LNCAP (cell line): Measurements from ENCODE around the gene GIGYF2.

ENCODE experiments used
- TF ChIP-seq, protein P1 (sequence below): fragments of 450-650 bp; IDR thresholded peaks from 2 replicates; pipeline ENCODE4 v1.5.1; 2017; ENCODE audit warnings: mild to moderate bottlenecking

The GIGYF2 gene

DNA sequence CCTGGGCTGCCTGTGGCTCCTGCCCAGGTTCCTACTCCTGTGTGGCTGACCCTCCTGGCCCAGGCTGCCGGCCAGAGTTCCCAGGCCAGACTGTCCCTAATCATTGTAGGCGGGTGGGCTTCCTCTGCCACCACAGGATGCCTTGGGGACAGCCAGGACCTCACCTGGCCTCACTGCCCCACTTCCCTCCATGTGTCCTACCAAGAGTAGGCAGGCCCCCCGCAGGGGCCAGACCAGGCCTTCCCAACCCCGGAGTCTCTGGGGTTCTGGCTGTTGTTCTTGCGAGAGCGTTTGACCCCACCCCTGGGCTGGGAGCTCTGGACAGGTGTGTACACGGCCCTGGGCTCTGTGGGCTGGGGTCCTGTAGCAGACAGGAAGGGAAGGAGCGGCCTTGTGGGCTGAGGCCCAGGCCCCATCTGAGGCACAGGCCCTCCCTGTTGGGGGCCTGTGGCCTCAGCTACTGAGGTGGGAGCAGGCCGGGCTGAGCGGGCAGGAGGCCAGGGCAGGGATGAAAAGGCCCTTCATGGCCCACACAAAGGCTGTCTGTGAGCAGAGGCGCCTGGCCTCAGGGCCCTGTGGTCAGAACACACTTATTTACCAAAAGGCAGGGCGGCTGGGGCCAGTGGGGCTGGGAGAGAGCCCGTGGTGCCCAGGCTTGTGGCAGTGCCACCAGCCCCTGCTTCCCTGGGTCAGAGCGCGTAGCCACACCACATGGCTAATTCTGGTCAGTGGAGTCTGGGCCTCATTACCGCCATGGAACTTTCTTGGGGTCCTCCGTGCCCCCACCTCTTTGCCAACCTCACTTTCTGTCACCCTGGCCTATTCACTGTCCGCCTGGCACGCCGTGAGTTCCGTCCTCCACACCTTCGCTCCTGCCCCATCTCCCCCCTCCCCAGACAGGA is 175.0 kb downstream of the GIGYF2 start:
- TF ChIP-seq, protein P1, sequence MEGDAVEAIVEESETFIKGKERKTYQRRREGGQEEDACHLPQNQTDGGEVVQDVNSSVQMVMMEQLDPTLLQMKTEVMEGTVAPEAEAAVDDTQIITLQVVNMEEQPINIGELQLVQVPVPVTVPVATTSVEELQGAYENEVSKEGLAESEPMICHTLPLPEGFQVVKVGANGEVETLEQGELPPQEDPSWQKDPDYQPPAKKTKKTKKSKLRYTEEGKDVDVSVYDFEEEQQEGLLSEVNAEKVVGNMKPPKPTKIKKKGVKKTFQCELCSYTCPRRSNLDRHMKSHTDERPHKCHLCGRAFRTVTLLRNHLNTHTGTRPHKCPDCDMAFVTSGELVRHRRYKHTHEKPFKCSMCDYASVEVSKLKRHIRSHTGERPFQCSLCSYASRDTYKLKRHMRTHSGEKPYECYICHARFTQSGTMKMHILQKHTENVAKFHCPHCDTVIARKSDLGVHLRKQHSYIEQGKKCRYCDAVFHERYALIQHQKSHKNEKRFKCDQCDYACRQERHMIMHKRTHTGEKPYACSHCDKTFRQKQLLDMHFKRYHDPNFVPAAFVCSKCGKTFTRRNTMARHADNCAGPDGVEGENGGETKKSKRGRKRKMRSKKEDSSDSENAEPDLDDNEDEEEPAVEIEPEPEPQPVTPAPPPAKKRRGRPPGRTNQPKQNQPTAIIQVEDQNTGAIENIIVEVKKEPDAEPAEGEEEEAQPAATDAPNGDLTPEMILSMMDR = no peak

DNA sequence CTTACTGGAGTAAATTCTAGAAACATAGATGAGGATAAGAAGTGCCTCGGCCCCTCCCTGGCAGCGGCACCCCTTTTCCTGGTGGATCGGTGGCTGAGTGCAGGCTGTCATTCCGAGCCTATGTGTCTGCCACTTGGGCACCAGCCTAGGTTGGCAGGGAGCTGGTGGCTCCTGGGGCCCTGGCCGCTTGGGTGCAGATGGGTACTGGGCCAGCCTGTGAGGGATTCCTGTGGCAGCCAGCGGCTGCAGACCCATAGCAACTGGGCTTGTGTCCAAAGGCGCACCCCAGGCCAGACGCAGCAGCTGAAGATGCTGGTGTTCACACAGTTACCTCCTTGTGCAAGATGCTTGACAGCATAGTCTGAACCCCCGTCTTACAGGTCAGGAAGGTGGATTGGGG is 175.7 kb downstream of the GIGYF2 start:
- TF ChIP-seq, protein P1 = no peak

DNA sequence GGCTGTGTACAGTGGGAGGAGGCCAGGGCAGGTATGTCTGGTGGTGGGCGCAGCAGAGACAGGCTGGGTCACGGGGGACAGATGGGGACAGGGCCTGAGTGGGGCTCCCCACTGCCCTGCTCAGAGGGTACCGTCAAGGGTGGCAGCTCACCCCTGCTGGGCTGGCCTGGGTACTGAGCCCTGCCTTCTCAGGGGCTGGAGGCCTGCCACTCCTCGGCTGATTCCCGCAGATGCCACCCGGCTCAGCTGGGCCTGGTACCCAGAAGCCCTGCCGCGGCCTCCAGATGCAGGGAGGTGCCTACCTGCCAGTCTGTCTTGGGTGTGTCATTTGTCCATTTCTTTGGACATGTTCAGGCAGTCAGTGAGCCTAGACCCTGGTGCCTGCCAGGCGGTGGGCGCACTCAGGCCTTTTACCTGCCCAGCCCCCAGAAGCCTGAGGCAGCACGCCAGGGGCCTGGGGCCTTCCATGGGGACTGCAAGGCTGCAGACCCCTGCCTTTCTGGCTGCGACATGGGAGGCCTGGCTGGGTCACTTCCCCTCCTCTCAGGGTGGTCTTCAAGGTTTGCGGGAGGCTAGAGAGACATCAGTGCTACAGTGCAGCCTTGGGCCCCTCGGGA is 176.3 kb downstream of the GIGYF2 start:
- TF ChIP-seq, protein P1 = no peak

DNA sequence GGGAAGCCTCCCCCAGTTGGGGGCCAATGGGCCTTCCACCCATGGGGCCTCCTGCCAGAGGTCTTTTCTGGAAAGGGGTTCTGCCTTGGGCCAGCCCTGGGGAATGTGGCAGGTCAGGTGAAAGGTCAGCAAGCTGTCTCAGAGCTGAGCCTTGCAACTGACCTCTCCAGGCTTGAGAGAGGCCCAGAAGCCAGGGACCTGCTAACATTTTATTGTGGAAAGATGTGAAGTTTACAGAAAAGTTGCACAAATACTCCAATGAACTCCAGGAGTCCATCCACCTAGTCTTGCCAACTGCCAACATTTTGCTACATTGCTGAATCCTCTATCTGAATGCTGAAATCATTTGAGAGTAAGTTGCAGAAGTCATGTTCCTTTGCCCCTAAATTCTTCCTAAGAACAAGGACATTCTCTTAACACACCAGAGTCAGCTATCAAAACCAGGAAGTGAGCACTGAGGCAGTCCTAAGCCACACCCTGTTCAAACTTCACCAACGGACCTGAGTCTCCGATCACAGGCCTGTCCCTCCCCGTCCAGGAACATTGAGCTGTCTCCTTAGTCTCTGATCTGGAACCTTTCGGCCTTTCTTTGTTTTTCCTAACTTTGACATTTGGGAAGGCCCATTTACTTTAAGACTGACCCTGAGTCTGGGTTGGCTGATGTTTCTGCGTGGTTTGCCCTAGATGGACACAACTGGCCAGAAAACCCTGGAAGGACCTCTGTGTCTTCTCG is 176.9 kb downstream of the GIGYF2 start:
- TF ChIP-seq, protein P1 = no peak

DNA sequence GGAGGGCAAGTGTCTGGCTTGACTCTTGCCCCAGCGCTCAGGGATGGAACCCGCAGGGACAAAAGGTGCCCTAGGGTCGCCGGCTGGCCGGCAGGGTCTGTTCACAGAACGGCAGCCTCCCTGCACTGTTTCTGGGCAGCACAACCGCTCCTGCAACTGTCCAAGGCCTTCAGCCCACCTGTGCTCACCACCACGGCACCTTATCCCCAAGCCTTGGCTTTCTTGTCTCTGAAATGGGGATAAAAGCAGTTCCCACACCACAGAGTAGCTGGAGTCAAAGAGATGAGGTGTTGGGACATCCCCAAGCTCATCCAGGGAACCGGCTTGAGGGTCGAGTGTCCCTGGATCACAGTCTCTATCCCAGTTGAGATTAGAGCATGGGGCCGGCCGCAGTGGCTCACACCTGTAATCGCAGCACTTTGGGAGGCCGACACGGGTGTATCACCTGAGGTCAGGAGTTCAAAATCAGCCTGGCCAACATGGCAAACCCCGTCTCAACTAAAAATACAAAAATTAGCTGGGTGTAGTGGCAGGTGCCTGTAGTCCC is 177.6 kb downstream of the GIGYF2 start:
- TF ChIP-seq, protein P1 = no peak

DNA sequence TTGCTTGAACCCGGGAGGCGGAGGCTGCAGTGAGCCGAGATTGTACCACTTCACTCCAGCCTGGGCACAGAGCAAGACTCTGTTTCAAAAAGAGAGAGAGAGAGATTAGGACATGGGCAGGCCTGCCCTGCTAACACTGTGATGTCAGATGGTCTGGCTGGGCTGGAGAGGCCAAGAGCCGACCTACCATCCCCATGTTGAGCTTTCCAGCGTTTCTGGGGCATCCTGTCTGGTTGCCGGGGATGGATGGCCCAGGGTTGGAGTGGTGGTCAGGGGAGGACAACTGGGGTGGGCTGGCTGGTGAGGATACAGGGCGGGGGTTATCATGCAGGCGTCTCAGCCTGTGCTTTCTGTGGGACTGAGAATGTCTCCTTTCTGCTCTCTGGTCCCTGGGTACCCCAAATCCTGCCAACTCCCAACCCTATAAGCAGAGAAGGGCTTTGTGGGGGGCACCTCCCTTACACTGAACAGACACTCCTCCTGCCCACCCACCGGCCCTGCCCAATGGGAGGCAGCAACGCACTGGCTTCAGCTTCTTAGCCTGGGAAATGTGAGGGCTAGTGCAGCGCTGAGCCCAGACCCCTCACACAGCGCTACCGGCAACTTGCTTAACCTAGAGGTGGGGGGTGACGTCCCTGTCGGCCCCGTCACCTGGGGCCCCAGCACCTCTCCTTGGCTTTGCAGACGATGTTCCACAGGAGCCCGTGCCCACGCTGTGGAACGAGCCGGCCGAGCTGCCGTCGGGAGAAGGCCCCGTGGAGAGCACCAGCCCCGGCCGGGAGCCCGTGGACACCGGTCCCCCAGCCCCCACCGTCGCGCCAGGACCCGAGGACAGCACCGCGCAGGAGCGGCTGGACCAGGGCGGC is 178.4 kb downstream of the GIGYF2 start:
- TF ChIP-seq, protein P1 = no peak
